GM12801 (cell line): ENCODE data around the gene TRA2B.

Experiments
- TF ChIP-seq, protein P1 (sequence below): IDR thresholded peaks from one replicate; pipeline ENCODE4 v1.5.1; 2011; ENCODE audit warnings: control low read depth; ENCODE audit not compliant: insufficient read length; ENCODE audit errors: extremely low read depth

TRA2B gene

DNA sequence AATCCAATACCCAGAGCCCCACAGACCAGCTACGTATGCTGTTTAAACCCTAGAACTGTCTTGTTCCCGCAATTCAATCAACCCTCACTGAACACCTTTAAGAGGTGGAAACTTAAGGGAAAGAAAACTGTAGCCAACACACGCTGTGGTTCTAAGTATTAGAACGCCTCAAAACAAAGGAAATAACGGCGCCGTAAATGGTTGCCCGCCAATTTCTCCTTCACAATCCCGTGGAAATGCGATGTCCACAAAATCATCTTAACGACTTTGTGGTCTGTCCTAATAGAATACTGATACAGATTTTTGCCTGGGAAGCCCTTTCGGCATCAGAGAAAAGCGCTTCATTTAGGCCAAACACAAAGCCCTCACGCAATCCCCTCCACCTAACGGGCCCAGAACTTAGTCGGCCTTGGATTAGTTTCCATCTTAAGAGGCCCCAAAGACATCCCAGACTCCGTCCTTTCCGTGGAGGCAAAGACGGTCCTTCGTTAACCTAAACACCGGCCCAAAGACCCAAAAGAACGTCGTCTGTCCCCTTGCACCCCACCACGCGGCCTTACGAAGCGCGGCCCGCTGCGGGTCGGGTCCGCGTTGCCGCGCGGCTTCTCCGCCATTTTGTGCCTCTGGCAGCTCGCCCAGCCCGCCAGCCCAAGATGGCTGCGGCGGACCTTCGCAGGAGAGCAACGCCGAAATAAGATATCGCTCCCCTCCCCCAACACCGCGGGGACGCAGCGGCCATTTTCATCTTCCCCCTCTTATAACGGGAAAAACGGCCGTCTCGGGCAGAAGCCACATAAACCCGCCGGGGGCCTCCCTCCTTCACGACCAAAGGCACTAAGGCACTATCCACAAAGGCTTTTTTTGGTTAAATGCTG, 763 bp downstream of the TRA2B start:
- TF ChIP-seq, protein P1, sequence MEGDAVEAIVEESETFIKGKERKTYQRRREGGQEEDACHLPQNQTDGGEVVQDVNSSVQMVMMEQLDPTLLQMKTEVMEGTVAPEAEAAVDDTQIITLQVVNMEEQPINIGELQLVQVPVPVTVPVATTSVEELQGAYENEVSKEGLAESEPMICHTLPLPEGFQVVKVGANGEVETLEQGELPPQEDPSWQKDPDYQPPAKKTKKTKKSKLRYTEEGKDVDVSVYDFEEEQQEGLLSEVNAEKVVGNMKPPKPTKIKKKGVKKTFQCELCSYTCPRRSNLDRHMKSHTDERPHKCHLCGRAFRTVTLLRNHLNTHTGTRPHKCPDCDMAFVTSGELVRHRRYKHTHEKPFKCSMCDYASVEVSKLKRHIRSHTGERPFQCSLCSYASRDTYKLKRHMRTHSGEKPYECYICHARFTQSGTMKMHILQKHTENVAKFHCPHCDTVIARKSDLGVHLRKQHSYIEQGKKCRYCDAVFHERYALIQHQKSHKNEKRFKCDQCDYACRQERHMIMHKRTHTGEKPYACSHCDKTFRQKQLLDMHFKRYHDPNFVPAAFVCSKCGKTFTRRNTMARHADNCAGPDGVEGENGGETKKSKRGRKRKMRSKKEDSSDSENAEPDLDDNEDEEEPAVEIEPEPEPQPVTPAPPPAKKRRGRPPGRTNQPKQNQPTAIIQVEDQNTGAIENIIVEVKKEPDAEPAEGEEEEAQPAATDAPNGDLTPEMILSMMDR: no peak

DNA sequence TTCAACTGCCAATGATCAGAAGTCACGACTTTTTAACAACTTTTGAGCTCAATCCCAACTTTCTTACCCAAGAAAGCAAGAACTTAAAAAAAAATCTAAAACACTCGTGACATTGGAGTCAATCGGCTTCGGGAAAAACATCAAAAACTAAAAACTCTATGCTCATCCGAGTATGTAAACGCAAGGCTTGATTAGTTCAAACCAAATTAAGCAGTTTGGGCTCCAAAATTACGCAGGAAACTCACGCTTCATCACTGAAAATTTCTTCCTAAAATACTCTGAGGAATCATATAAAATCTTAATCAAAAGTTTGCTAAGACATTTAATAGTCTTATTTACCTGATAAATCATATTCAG, 1.6 kb downstream of the TRA2B start:
- TF ChIP-seq, protein P1: no peak

DNA sequence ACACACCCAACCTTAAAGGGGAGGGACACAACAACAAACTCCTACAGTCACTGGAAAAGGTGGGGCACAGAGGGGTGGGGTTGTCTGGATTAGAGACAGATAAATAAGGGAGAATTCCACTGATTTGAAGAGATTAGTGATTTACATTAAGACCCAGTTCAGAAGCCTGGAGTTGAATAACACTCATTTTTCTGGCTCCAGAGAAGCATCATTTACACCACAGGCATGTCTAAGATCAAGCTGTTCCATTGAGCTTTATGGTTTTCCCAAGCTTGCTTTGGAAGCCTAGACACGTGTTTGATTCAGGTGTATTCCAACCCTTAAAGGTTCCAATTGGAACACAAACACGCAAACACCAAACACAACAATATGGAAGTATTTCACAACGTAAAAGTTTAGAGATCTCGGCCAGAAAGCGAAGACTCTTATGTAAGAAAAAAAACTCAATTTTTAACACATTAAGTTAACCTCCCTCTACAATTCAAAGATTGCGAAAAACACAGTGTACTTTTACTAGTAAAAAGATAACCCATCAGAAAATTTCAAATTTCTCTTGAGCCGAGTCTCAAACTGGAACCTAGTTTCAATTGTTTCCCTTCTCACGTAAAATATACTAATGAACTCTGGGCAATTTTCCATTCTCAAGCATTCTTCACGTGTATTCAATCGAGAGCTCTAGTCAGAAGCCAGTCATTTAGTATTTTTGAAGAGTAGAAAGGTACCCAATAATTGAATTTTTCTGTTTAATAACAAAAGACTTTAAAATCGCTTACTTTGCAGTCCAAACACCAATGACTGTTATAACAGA, 2.1 kb downstream of the TRA2B start:
- TF ChIP-seq, protein P1: no peak

DNA sequence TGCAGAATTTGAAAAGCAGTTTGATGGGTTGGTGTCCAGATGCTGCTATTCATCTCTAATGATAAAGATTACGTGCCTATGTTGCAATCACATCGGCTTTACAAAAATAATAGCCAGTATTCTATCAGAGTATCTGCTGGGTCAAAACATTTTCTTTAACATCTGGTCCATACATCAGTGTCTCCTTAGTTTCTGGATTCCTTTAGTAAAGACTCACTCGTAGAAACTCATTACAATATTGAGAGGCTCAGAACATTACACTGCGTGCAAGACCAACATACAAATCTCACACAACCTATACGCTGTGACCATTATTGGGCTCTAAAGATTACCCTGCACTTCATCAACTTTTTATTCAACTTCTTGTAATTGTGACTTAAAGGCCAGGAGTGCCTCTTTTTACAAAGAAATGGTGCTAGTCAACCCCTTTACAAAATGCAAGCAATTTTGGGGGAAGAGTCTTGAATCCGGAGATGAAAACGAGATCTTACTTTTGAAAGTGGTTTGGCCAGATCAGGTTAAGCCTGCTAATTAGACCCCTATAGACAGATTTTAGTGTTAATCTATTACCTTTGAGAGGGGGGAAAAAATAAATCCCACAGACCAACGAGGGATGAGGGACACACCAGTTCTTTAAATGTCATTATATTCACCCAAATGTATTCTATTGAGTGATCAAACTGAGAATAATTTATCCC, 2.9 kb downstream of the TRA2B start:
- TF ChIP-seq, protein P1: no peak

DNA sequence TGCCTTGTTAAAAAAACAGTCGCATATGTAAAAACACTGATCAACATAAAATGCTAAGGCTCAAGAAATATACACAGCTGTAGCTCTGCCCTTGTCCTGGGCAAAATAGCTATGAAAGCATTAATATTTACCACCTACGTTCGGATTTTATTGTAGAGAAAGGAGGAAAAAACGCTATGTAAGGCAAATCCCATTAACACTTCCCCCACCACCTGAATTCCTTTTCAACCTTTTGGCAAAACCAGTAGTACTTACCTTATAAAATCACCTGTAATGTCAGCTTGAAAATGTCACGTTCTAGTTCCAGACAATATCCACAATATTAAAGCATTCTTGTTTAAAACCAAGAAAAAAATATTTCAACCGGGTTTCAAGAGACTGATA, 3.6 kb downstream of the TRA2B start:
- TF ChIP-seq, protein P1: no peak

DNA sequence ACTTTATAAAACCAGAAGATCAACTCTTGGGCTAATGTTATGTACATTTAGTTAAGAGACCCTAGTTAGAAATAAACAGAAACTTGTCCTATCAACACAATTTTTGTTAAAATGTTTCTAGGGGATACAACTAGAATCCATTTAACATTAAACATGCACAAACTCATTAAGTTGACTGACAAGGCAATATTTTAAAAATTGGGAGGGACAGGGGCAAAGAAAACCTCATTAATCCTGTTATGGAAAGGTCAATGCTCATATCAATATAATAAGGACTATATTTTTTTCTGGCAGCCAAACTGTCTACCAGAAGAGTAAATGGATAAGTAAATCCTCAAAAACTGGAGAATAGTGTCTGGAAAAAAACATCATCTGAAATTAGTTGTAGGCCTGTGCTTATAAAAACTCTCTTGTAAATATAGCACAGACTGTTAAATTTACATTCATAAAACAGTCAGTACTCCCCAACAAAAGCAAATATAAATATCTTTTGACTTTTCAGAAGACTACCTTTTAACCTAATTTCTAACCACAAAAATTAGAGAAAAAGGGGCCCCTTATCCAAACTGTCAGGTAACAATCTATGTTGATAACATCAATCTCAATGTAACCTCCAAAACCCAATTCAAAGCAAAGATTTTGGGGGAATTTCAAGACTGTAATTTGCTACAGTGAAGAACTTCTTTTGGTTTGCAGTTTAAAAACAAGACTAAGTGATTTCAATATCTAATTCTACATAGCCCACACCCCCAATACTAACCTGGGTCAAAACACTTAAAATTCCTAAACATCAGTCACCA, 4.2 kb downstream of the TRA2B start:
- TF ChIP-seq, protein P1: no peak
